K562 (cell line): ENCODE measurements around the gene TLX2. TPM values are rescaled to one million over a fixed set of nuclear protein-coding genes. Genes with fewer than 3 reads are reported as not detected.

Source experiments
- CBX1 ChIP-seq: sonication (generic); IDR thresholded peaks from 2 replicates; pipeline ENCODE4 v1.6.1; 2016; ENCODE audit warnings: antibody characterized with exemption, low read depth, mild to moderate bottlenecking
- CREM ChIP-seq: IDR thresholded peaks from 2 replicates; pipeline ENCODE4 v1.6.1; 2014; ENCODE audit warnings: antibody characterized with exemption, low read depth
- HCFC1 ChIP-seq: IDR thresholded peaks from 2 replicates; pipeline ENCODE4 v1.6.1; 2012; ENCODE audit warnings: low read depth, low read length, improper control_type of control experiment
- KDM4B ChIP-seq, 2 experiments: fragments of 450-650 bp in 1 of 2; sonication (generic) in 1 of 2; IDR thresholded peaks; 2 replicates each; pipeline ENCODE4 v1.6.1; 2016 to 2017; ENCODE audit warnings: borderline replicate concordance in 2 of 2, antibody characterized with exemption in 1 of 2, low read depth in 1 of 2, mild to moderate bottlenecking in 1 of 2
- NRF1 ChIP-seq, 2 experiments: fragments of 450-650 bp; IDR thresholded peaks in 1 of 2; conservative IDR thresholded peaks in 1 of 2; 2 replicates each; pipeline ENCODE4 v1.6.1; 2014; ENCODE audit warnings: mild to moderate bottlenecking in 2 of 2
- RNF2 ChIP-seq: sonication (generic); IDR thresholded peaks from 2 replicates; pipeline ENCODE4 v1.6.1; 2016
- polyA plus RNA-seq, 8 experiments: library from polyadenylated mRNA; depleted of rRNA in 4 of 8; stranded (reverse) in 5 of 8; unstranded in 3 of 8; fragments of >200 nt; fragmentation: Nextera tagmentation in 2 of 8; fragmentation: Illumina TruSeq in 1 of 8; extraction: Ambion mirVana in 2 of 8; extraction: Trizol in 1 of 8; gene quantifications; 2 replicates each; pipeline versions ENCODE4 v1.2.1 to v1.2.3, GENCODE V29; 2011 to 2014; ENCODE audit warnings: inconsistent platforms in 1 of 8, missing spikeins in 1 of 8
- total RNA-seq, 7 experiments: library from RNA; depleted of rRNA in 6 of 7; stranded (reverse); fragments of >200 nt in 6 of 7; fragmentation: Illumina TruSeq in 2 of 7; extraction: Trizol in 2 of 7; gene quantifications; 2 replicates each; pipeline versions ENCODE4 v1.2.1 to v1.2.3, GENCODE V29; 2011 to 2021; ENCODE audit warnings: low replicate concordance in 1 of 7
- TF ChIP-seq, protein P1 (sequence below): fragments of 250-450 bp; sonication (Bioruptor Pico); IDR thresholded peaks from 2 replicates; pipeline ENCODE4 v1.4.0; 2020
- TF ChIP-seq, protein P2 (sequence below): IDR thresholded peaks from 2 replicates; pipeline ENCODE4 v1.6.1; 2011; ENCODE audit not compliant: insufficient read length; ENCODE audit errors: extremely low read depth
- TF ChIP-seq, protein P3 (sequence below): fragments of 450-650 bp; IDR thresholded peaks from 2 replicates; pipeline ENCODE4 v1.6.1; 2017; ENCODE audit warnings: antibody characterized with exemption, mild to moderate bottlenecking
- TF ChIP-seq, protein P4 (sequence below): sonication (generic); formaldehyde crosslinking; IDR thresholded peaks from 2 replicates; pipeline ENCODE4 v1.8.0; 2022; ENCODE audit warnings: mild to moderate bottlenecking, missing genetic modification reagents

Gene TLX2
- total and polyA plus RNA-seq, 9 of the 15 experiments (the other 6 are each of a cell fraction or from before 2014, with no cell fraction given) = not detected

GRCh38 chr2:74529357-74530238 is 15.3 kb downstream of the TLX2 start, which contains the start of the genes AUP1 and HTRA2 (continued):
- TF ChIP-seq, protein P1, sequence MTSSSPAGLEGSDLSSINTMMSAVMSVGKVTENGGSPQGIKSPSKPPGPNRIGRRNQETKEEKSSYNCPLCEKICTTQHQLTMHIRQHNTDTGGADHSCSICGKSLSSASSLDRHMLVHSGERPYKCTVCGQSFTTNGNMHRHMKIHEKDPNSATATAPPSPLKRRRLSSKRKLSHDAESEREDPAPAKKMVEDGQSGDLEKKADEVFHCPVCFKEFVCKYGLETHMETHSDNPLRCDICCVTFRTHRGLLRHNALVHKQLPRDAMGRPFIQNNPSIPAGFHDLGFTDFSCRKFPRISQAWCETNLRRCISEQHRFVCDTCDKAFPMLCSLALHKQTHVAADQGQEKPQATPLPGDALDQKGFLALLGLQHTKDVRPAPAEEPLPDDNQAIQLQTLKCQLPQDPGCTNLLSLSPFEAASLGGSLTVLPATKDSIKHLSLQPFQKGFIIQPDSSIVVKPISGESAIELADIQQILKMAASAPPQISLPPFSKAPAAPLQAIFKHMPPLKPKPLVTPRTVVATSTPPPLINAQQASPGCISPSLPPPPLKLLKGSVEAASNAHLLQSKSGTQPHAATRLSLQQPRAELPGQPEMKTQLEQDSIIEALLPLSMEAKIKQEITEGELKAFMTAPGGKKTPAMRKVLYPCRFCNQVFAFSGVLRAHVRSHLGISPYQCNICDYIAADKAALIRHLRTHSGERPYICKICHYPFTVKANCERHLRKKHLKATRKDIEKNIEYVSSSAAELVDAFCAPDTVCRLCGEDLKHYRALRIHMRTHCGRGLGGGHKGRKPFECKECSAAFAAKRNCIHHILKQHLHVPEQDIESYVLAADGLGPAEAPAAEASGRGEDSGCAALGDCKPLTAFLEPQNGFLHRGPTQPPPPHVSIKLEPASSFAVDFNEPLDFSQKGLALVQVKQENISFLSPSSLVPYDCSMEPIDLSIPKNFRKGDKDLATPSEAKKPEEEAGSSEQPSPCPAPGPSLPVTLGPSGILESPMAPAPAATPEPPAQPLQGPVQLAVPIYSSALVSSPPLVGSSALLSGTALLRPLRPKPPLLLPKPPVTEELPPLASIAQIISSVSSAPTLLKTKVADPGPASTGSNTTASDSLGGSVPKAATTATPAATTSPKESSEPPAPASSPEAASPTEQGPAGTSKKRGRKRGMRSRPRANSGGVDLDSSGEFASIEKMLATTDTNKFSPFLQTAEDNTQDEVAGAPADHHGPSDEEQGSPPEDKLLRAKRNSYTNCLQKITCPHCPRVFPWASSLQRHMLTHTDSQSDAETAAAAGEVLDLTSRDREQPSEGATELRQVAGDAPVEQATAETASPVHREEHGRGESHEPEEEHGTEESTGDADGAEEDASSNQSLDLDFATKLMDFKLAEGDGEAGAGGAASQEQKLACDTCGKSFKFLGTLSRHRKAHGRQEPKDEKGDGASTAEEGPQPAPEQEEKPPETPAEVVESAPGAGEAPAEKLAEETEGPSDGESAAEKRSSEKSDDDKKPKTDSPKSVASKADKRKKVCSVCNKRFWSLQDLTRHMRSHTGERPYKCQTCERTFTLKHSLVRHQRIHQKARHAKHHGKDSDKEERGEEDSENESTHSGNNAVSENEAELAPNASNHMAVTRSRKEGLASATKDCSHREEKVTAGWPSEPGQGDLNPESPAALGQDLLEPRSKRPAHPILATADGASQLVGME (CRISPR knock-in tag) = no peak
- peak; percentile 76 to 80 for TF ChIP-seq NRF1 (conservative IDR thresholded peaks at IDR 0.05 in 1 of 2, IDR thresholded peaks at IDR 0.05 in 1 of 2)
- TF ChIP-seq CBX1 = peak; percentile 85; the same call in 1 of the 2 replicates
- TF ChIP-seq CREM = peak; percentile 93
- peak; percentile 48; the same call in 1 of the 2 replicates for TF ChIP-seq RNF2
- peak in 1 of 2 experiments; percentile 69; a peak in 2 of 4 replicates for TF ChIP-seq KDM4B (IDR thresholded peaks at IDR 0.05; ENCODE audit: borderline replicate concordance in 2 of 2, low read depth in 1 of 2)
- TF ChIP-seq HCFC1 = peak; percentile 98
- TF ChIP-seq, protein P2, sequence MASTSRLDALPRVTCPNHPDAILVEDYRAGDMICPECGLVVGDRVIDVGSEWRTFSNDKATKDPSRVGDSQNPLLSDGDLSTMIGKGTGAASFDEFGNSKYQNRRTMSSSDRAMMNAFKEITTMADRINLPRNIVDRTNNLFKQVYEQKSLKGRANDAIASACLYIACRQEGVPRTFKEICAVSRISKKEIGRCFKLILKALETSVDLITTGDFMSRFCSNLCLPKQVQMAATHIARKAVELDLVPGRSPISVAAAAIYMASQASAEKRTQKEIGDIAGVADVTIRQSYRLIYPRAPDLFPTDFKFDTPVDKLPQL = no peak
- TF ChIP-seq, protein P3, sequence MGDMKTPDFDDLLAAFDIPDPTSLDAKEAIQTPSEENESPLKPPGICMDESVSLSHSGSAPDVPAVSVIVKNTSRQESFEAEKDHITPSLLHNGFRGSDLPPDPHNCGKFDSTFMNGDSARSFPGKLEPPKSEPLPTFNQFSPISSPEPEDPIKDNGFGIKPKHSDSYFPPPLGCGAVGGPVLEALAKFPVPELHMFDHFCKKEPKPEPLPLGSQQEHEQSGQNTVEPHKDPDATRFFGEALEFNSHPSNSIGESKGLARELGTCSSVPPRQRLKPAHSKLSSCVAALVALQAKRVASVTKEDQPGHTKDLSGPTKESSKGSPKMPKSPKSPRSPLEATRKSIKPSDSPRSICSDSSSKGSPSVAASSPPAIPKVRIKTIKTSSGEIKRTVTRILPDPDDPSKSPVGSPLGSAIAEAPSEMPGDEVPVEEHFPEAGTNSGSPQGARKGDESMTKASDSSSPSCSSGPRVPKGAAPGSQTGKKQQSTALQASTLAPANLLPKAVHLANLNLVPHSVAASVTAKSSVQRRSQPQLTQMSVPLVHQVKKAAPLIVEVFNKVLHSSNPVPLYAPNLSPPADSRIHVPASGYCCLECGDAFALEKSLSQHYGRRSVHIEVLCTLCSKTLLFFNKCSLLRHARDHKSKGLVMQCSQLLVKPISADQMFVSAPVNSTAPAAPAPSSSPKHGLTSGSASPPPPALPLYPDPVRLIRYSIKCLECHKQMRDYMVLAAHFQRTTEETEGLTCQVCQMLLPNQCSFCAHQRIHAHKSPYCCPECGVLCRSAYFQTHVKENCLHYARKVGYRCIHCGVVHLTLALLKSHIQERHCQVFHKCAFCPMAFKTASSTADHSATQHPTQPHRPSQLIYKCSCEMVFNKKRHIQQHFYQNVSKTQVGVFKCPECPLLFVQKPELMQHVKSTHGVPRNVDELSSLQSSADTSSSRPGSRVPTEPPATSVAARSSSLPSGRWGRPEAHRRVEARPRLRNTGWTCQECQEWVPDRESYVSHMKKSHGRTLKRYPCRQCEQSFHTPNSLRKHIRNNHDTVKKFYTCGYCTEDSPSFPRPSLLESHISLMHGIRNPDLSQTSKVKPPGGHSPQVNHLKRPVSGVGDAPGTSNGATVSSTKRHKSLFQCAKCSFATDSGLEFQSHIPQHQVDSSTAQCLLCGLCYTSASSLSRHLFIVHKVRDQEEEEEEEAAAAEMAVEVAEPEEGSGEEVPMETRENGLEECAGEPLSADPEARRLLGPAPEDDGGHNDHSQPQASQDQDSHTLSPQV = peak; percentile 47
- TF ChIP-seq, protein P4, sequence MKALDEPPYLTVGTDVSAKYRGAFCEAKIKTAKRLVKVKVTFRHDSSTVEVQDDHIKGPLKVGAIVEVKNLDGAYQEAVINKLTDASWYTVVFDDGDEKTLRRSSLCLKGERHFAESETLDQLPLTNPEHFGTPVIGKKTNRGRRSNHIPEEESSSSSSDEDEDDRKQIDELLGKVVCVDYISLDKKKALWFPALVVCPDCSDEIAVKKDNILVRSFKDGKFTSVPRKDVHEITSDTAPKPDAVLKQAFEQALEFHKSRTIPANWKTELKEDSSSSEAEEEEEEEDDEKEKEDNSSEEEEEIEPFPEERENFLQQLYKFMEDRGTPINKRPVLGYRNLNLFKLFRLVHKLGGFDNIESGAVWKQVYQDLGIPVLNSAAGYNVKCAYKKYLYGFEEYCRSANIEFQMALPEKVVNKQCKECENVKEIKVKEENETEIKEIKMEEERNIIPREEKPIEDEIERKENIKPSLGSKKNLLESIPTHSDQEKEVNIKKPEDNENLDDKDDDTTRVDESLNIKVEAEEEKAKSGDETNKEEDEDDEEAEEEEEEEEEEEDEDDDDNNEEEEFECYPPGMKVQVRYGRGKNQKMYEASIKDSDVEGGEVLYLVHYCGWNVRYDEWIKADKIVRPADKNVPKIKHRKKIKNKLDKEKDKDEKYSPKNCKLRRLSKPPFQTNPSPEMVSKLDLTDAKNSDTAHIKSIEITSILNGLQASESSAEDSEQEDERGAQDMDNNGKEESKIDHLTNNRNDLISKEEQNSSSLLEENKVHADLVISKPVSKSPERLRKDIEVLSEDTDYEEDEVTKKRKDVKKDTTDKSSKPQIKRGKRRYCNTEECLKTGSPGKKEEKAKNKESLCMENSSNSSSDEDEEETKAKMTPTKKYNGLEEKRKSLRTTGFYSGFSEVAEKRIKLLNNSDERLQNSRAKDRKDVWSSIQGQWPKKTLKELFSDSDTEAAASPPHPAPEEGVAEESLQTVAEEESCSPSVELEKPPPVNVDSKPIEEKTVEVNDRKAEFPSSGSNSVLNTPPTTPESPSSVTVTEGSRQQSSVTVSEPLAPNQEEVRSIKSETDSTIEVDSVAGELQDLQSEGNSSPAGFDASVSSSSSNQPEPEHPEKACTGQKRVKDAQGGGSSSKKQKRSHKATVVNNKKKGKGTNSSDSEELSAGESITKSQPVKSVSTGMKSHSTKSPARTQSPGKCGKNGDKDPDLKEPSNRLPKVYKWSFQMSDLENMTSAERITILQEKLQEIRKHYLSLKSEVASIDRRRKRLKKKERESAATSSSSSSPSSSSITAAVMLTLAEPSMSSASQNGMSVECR = 0 out of 2 replicates have a peak, but pooled peaks have one; percentile 66
